Pulmonary artery endothelial cell (primary cell): ENCODE data around the gene ABO. TPM values are rescaled to one million over a fixed set of nuclear protein-coding genes. Genes with fewer than 3 reads are reported as not detected.
"Not testable (repeated sequence)": the region's sequence is repeated elsewhere in the genome, so short reads cannot be mapped to it uniquely, and the experiment has no call there.

Experiments
- DNase-seq: peaks from one replicate; pipeline ENCODE4 v3.0.0-alpha.2; 2011; ENCODE audit warnings: low read depth, low spot score
- total RNA-seq: library from RNA; depleted of rRNA; stranded (reverse); fragments of >200 nt; gene quantifications from 2 replicates; pipeline ENCODE4 v1.2.3, GENCODE V29; 2014

Gene ABO
- total RNA-seq, 1 donor from 2014 or later, result not detected

- no peak for DNase-seq
Measured at GRCh38 chr9:133205996-133206931, 68.7 kb downstream of the ABO start.

DNA sequence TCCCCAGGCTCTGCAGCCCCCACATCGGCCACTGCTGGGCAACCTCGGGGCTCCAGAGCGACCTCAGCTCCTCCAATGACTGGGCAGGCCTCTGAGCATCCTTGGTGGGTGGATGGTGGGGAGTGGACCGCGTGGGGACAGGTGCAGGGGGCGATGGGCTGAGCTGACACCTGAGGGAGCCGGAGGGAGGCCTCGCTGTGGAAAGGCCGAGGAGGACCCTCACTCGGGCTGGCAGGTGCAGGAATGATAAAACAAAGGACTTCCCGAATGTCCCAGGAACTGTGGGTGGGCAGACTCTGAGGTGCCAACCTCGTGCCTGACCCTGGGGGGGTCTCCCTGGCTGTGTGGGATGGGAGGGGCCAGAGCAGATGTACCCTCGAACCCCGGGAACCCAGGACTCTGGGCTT, 69.5 kb downstream of the ABO start:
- not testable (repeated sequence) for DNase-seq

Other genes with a start within 250 kb of the ABO start
- 52.9 and 58.9 TPM in 2 replicates for gene GTF3C5, start 244.2 kb downstream of the ABO start, total RNA-seq
- 0.07 and 0.18 TPM in 2 replicates for gene CEL, start 213.2 kb downstream of the ABO start, total RNA-seq
- 30.4 and 34.6 TPM in 2 replicates for gene RALGDS, start 154.0 kb downstream of the ABO start, total RNA-seq
- gene GBGT1, start 111.3 kb downstream of the ABO start, total RNA-seq, result 17.3 and 21.5 TPM in 2 replicates
- gene OBP2B, start 66.0 kb downstream of the ABO start, total RNA-seq, result not detected in 2 replicates
- 12.8 and 13.4 TPM in 2 replicates for gene SURF6, start 61.0 kb upstream of the ABO start, total RNA-seq
- 17.7 and 18.4 TPM in 2 replicates for gene MED22, start 72.9 kb upstream of the ABO start, total RNA-seq
- 2,356 and 2,883 TPM in 2 replicates for gene RPL7A, start 73.0 kb upstream of the ABO start, total RNA-seq
- gene SURF1, start 81.3 kb upstream of the ABO start, total RNA-seq, result 18.4 and 25.4 TPM in 2 replicates
- gene SURF2, start 81.3 kb upstream of the ABO start, total RNA-seq, result 17.5 and 19.8 TPM in 2 replicates
- 525 and 553 TPM in 2 replicates for gene SURF4, start 100.9 kb upstream of the ABO start, total RNA-seq
- gene STKLD1, start 101.2 kb upstream of the ABO start, total RNA-seq, result 0.46 and 0.81 TPM in 2 replicates
- 20.1 and 26.8 TPM in 2 replicates for gene REXO4, start 142.8 kb upstream of the ABO start, total RNA-seq
- gene ADAMTS13, start 147.2 kb upstream of the ABO start, total RNA-seq, result 0.53 and 0.66 TPM in 2 replicates
- 6.1 and 8.2 TPM in 2 replicates for gene CACFD1, start 184.8 kb upstream of the ABO start, total RNA-seq
- 36.0 and 42.3 TPM in 2 replicates for gene SLC2A6, start 203.9 kb upstream of the ABO start, total RNA-seq
- gene MYMK, start 249.8 kb upstream of the ABO start, total RNA-seq, result not detected in 2 replicates